Measurements from ENCODE around the gene NCKAP5.

DNA sequence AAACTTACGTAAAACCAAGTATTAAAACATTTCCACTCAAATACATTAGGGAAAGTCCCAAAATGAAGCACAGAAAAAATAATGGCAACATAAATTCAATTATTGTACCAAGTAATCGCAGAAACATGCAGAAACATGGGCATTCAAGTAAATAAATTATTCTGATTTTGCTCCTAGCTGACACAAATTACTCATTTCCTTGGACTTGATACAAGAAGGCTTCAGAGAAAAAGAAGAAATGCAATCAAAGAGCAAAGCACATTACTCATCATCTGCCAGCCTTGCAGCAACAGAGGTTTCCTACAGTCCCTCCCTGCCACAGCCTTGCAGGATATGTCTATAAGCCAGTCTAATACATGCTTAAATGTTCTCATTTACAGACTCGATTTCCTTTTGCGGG, 458.5 kb downstream of the NCKAP5 start:
- TF ChIP-seq, protein P1, sequence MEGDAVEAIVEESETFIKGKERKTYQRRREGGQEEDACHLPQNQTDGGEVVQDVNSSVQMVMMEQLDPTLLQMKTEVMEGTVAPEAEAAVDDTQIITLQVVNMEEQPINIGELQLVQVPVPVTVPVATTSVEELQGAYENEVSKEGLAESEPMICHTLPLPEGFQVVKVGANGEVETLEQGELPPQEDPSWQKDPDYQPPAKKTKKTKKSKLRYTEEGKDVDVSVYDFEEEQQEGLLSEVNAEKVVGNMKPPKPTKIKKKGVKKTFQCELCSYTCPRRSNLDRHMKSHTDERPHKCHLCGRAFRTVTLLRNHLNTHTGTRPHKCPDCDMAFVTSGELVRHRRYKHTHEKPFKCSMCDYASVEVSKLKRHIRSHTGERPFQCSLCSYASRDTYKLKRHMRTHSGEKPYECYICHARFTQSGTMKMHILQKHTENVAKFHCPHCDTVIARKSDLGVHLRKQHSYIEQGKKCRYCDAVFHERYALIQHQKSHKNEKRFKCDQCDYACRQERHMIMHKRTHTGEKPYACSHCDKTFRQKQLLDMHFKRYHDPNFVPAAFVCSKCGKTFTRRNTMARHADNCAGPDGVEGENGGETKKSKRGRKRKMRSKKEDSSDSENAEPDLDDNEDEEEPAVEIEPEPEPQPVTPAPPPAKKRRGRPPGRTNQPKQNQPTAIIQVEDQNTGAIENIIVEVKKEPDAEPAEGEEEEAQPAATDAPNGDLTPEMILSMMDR (IDR thresholded peaks at IDR 0.05; ENCODE audit: low read length) = no peak
- TF ChIP-seq EZH2 (IDR thresholded peaks at IDR 0.05; ENCODE audit: borderline replicate concordance, low read length) = no peak
